HepG2 (cell line): ENCODE measurements around the gene CD300LF. TPM values are rescaled to one million over a fixed set of nuclear protein-coding genes. Genes with fewer than 3 reads are reported as not detected.

Experiments used
- KLF11 ChIP-seq: IDR thresholded peaks from 2 replicates; pipeline ENCODE4 v1.6.1; 2016; ENCODE audit warnings: missing compliant biosample characterization
- LCORL ChIP-seq, 2 experiments: fragments of 450-650 bp in 1 of 2; sonication (generic) in 1 of 2; formaldehyde crosslinking in 1 of 2; IDR thresholded peaks; 2 replicates each; pipeline versions ENCODE4 v1.5.0 to v1.6.1; 2017 to 2020; ENCODE audit warnings: antibody characterized with exemption in 1 of 2, missing genetic modification reagents in 1 of 2
- ZNF263 ChIP-seq: sonication (generic); formaldehyde crosslinking; IDR thresholded peaks from 2 replicates; pipeline ENCODE4 v1.4.0; 2020; ENCODE audit warnings: missing genetic modification reagents
- ZNF282 ChIP-seq: fragments of 450-650 bp; IDR thresholded peaks from 2 replicates; pipeline ENCODE4 v1.6.1; 2018; ENCODE audit not compliant: partially characterized antibody
- ZNF790 ChIP-seq: sonication (generic); formaldehyde crosslinking; IDR thresholded peaks from 2 replicates; pipeline ENCODE4 v1.8.0; 2022; ENCODE audit warnings: missing genetic modification reagents, mild to moderate bottlenecking, borderline replicate concordance
- polyA plus RNA-seq, 8 experiments: library from polyadenylated mRNA; depleted of rRNA in 3 of 8; stranded (reverse) in 7 of 8; unstranded in 1 of 8; fragments of >200 nt; fragmentation: Illumina TruSeq in 4 of 8; extraction: Trizol in 4 of 8; gene quantifications; 2 replicates each; pipeline versions ENCODE4 v1.2.1 to v1.2.3, GENCODE V29; 2011 to 2016; ENCODE audit warnings: low read depth in 4 of 8, missing spikeins in 1 of 8, mixed read lengths in 1 of 8; ENCODE audit not compliant: insufficient read depth in 1 of 8
- total RNA-seq, 5 experiments: library from RNA; depleted of rRNA; stranded (reverse); fragments of >200 nt; fragmentation: Illumina TruSeq; extraction: Trizol; gene quantifications; 2 replicates each; pipeline ENCODE4 v1.2.3, GENCODE V29; 2016; ENCODE audit warnings: low read depth in 1 of 5
- TF ChIP-seq, protein P1 (sequence below): sonication (generic); formaldehyde crosslinking; IDR thresholded peaks from 2 replicates; pipeline ENCODE4 v1.9.0; 2021; ENCODE audit warnings: missing genetic modification reagents, mild to moderate bottlenecking, borderline replicate concordance
- TF ChIP-seq, protein P2 (sequence below), 2 experiments: fragments of 450-650 bp in 1 of 2; sonication (generic) in 1 of 2; formaldehyde crosslinking in 1 of 2; IDR thresholded peaks; 2 replicates each; pipeline versions ENCODE4 v1.6.1 to v1.8.0; 2016 to 2022; ENCODE audit warnings: antibody characterized with exemption in 1 of 2, mild to moderate bottlenecking in 1 of 2, missing genetic modification reagents in 1 of 2
- TF ChIP-seq, protein P3 (sequence below): IDR thresholded peaks from 2 replicates; pipeline ENCODE4 v1.6.1; 2016; ENCODE audit warnings: missing biosample characterization, missing genetic modification reagents, low read depth
- TF ChIP-seq, protein P4 (sequence below): sonication (generic); formaldehyde crosslinking; conservative IDR thresholded peaks from 2 replicates; pipeline ENCODE4 v1.4.0; 2020; ENCODE audit warnings: missing genetic modification reagents
- TF ChIP-seq, protein P5 (sequence below): sonication (generic); formaldehyde crosslinking; IDR thresholded peaks from 2 replicates; pipeline ENCODE4 v1.8.1; 2023; ENCODE audit warnings: mild to moderate bottlenecking, missing genetic modification reagents

CD300LF gene
- total and polyA plus RNA-seq, 2 of the 13 experiments (the other 11 are each of a cell fraction or from before 2014, with no cell fraction given) = not detected

DNA sequence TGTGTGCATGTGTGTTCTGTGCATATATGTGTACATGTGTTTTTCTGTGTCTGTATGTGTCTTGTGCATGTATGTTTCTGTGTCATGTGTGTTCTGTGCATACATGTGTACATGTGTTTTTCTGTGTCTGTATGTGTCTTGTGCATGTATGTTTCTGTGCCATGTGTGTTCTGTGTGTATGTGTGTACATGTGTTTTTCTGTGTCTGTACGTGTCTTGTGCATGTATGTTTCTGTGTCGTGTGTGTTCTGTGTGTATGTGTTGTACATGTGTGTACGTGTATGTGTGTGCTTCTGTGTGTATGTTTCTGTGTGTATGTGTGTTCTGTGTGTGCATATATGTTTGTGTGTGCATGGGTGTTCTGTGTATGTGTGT, 16.0 kb upstream of the CD300LF start (continued):
- TF ChIP-seq LCORL (IDR thresholded peaks at IDR 0.05) (peak; percentile 27; the same call in 1 of the 2 replicates), LCORL (CRISPR knock-in tag; IDR thresholded peaks at IDR 0.05) (no peak), KLF11 (CRISPR knock-in tag) (no peak), ZNF282 (peak; percentile 95), ZNF790 (CRISPR knock-in tag) (no peak), ZNF263 (CRISPR knock-in tag) (no peak)
- TF ChIP-seq, protein P1, sequence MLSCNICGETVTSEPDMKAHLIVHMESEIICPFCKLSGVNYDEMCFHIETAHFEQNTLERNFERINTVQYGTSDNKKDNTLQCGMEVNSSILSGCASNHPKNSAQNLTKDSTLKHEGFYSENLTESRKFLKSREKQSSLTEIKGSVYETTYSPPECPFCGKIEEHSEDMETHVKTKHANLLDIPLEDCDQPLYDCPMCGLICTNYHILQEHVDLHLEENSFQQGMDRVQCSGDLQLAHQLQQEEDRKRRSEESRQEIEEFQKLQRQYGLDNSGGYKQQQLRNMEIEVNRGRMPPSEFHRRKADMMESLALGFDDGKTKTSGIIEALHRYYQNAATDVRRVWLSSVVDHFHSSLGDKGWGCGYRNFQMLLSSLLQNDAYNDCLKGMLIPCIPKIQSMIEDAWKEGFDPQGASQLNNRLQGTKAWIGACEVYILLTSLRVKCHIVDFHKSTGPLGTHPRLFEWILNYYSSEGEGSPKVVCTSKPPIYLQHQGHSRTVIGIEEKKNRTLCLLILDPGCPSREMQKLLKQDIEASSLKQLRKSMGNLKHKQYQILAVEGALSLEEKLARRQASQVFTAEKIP (CRISPR knock-in tag) = no peak
- TF ChIP-seq, protein P2, sequence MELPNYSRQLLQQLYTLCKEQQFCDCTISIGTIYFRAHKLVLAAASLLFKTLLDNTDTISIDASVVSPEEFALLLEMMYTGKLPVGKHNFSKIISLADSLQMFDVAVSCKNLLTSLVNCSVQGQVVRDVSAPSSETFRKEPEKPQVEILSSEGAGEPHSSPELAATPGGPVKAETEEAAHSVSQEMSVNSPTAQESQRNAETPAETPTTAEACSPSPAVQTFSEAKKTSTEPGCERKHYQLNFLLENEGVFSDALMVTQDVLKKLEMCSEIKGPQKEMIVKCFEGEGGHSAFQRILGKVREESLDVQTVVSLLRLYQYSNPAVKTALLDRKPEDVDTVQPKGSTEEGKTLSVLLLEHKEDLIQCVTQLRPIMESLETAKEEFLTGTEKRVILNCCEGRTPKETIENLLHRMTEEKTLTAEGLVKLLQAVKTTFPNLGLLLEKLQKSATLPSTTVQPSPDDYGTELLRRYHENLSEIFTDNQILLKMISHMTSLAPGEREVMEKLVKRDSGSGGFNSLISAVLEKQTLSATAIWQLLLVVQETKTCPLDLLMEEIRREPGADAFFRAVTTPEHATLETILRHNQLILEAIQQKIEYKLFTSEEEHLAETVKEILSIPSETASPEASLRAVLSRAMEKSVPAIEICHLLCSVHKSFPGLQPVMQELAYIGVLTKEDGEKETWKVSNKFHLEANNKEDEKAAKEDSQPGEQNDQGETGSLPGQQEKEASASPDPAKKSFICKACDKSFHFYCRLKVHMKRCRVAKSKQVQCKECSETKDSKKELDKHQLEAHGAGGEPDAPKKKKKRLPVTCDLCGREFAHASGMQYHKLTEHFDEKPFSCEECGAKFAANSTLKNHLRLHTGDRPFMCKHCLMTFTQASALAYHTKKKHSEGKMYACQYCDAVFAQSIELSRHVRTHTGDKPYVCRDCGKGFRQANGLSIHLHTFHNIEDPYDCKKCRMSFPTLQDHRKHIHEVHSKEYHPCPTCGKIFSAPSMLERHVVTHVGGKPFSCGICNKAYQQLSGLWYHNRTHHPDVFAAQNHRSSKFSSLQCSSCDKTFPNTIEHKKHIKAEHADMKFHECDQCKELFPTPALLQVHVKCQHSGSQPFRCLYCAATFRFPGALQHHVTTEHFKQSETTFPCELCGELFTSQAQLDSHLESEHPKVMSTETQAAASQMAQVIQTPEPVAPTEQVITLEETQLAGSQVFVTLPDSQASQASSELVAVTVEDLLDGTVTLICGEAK (IDR thresholded peaks at IDR 0.05) = peak; percentile 28
- TF ChIP-seq, protein P2 (CRISPR knock-in tag; IDR thresholded peaks at IDR 0.05) = no peak
- TF ChIP-seq, protein P3, sequence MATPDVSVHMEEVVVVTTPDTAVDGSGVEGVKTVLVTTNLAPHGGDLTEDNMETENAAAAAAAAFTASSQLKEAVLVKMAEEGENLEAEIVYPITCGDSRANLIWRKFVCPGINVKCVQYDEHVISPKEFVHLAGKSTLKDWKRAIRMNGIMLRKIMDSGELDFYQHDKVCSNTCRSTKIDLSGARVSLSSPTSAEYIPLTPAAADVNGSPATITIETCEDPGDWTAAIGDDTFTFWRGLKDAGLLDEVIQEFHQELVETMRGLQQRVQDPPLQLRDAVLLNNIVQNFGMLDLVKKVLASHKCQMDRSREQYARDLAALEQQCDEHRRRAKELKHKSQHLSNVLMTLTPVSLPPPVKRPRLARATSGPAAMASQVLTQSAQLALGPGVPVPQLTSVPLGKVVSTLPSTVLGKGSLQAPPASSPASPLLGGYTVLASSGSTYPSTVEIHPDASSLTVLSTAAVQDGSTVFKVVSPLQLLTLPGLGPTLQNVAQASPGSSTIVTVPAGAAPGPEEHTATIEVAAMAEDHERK (CRISPR knock-in tag) = no peak
- TF ChIP-seq, protein P4, sequence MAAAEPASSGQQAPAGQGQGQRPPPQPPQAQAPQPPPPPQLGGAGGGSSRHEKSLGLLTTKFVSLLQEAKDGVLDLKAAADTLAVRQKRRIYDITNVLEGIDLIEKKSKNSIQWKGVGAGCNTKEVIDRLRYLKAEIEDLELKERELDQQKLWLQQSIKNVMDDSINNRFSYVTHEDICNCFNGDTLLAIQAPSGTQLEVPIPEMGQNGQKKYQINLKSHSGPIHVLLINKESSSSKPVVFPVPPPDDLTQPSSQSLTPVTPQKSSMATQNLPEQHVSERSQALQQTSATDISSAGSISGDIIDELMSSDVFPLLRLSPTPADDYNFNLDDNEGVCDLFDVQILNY (CRISPR knock-in tag) = no peak
- TF ChIP-seq, protein P5, sequence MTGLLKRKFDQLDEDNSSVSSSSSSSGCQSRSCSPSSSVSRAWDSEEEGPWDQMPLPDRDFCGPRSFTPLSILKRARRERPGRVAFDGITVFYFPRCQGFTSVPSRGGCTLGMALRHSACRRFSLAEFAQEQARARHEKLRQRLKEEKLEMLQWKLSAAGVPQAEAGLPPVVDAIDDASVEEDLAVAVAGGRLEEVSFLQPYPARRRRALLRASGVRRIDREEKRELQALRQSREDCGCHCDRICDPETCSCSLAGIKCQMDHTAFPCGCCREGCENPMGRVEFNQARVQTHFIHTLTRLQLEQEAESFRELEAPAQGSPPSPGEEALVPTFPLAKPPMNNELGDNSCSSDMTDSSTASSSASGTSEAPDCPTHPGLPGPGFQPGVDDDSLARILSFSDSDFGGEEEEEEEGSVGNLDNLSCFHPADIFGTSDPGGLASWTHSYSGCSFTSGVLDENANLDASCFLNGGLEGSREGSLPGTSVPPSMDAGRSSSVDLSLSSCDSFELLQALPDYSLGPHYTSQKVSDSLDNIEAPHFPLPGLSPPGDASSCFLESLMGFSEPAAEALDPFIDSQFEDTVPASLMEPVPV (CRISPR knock-in tag) = no peak
- TF ChIP-seq, all 625 proteins: peak for 15
